GM18498 (cell line): ENCODE results near the gene HTR6.
A peak's percentile ranks its signal among the peaks of the same experiment; 100 is the strongest.

Experiments used
- ATAC-seq: cut with Tn5 transposase; IDR thresholded peaks from one replicate; pipeline ENCODE4 v1.9.1; 2021; ENCODE audit warnings: mild to moderate bottlenecking, moderate library complexity; ENCODE audit not compliant: unreplicated experiment

HTR6 gene

GRCh38 chr1:19715334-19716203 is 50.9 kb downstream of the HTR6 start:
- peak; percentile 62 for ATAC-seq

- ATAC-seq = no peak
Observed at GRCh38 chr1:19717467-19717866, 52.8 kb downstream of the HTR6 start.

- ATAC-seq = no peak
Observed at GRCh38 chr1:19720174-19720573, 55.5 kb downstream of the HTR6 start.

GRCh38 chr1:19720973-19721372 is 56.3 kb downstream of the HTR6 start:
- ATAC-seq = no peak

- ATAC-seq = no peak
Observed at GRCh38 chr1:19723874-19724273, 59.2 kb downstream of the HTR6 start.

GRCh38 chr1:19725606-19726005 is 60.9 kb downstream of the HTR6 start:
- no peak for ATAC-seq

- ATAC-seq = no peak
Observed at GRCh38 chr1:19728413-19729145, 63.9 kb downstream of the HTR6 start.

GRCh38 chr1:19730232-19730631 is 65.6 kb downstream of the HTR6 start:
- no peak for ATAC-seq
